ENCODE data around the gene RPS16.
A peak's percentile ranks its signal among the peaks of the same experiment; 100 is the strongest.

- no peak for TF ChIP-seq CTCF (IDR thresholded peaks at IDR 0.05)
- peak; percentile 1 for TF ChIP-seq POLR2A (IDR thresholded peaks at IDR 0.05)
Observed at GRCh38 chr19:39398297-39398864, 37.4 kb downstream of the RPS16 start.

Data from right lobe of liver (tissue), 4 donors.